Keratinocyte (primary cell): Measurements from ENCODE around the gene EEF2. TPM values are rescaled to one million over a fixed set of nuclear protein-coding genes. Genes with fewer than 3 reads are reported as not detected.
"Not testable (repeated sequence)": the region's sequence is repeated elsewhere in the genome, so short reads cannot be mapped to it uniquely, and the experiment has no call there.

Experiments
- DNase-seq: peaks from one replicate; pipeline ENCODE4 v3.0.0-alpha.2; 2011; ENCODE audit warnings: low read depth, missing footprints, low spot score
- FAIRE-seq: peaks from 2 replicates; lab custom pipeline; 2011; peaks lifted over from hg19 to GRCh38; lab: Jason Lieb, UNC
- H2AFZ ChIP-seq: 2 replicates; pipeline ENCODE4 v1.6.0; 2012; ENCODE audit warnings: low read length, control low read depth, inconsistent platforms; ENCODE audit not compliant: control insufficient read depth
- H3K27ac ChIP-seq: 2 replicates; pipeline ENCODE4 v1.5.1; 2011; ENCODE audit warnings: low read length; ENCODE audit not compliant: control insufficient read depth, insufficient read depth
- H3K27me3 ChIP-seq: 3 replicates; pipeline ENCODE4 v1.6.0; 2011; ENCODE audit warnings: low read length; ENCODE audit not compliant: control insufficient read depth, insufficient read depth; ENCODE audit errors: extremely low read depth
- H3K36me3 ChIP-seq, 2 experiments: 2 replicates in 1 of 2; 3 replicates in 1 of 2; pipeline ENCODE4 v1.5.1; 2011; ENCODE audit warnings: low read length in 2 of 2, mild to moderate bottlenecking in 1 of 2; ENCODE audit not compliant: control insufficient read depth in 2 of 2, insufficient read depth in 2 of 2; ENCODE audit errors: extremely low read depth in 1 of 2
- H3K4me1 ChIP-seq: 3 replicates; pipeline ENCODE4 v1.5.1; 2011; ENCODE audit warnings: low read length; ENCODE audit not compliant: control insufficient read depth, insufficient read depth; ENCODE audit errors: extremely low read depth
- H3K4me2 ChIP-seq: 3 replicates; pipeline ENCODE4 v1.6.0; 2011; ENCODE audit warnings: low read depth, low read length; ENCODE audit not compliant: control insufficient read depth, insufficient read depth; ENCODE audit errors: extremely low read depth
- H3K4me3 ChIP-seq, 3 experiments: fragments of 200-600 bp in 1 of 3; sonication (generic) in 1 of 3; 2 replicates in 2 of 3; 3 replicates in 1 of 3; pipeline ENCODE4 v1.5.1; 2011 to 2016; ENCODE audit warnings: low read length in 3 of 3, mild to moderate bottlenecking in 3 of 3, control low read depth in 2 of 3, inconsistent platforms in 1 of 3, low read depth in 1 of 3, mixed read lengths in 1 of 3, mixed run types in 1 of 3, moderate library complexity in 1 of 3; ENCODE audit not compliant: control insufficient read depth in 2 of 3, insufficient read depth in 2 of 3; ENCODE audit errors: extremely low read depth in 1 of 3
- H3K79me2 ChIP-seq: 2 replicates; pipeline ENCODE4 v1.6.0; 2012; ENCODE audit warnings: low read length; ENCODE audit not compliant: control insufficient read depth, insufficient read depth
- H3K9ac ChIP-seq: 3 replicates; pipeline ENCODE4 v1.6.0; 2011; ENCODE audit warnings: low read length; ENCODE audit not compliant: control insufficient read depth, insufficient read depth; ENCODE audit errors: extremely low read depth
- H3K9me1 ChIP-seq: 3 replicates; pipeline ENCODE4 v1.6.0; 2011; ENCODE audit warnings: low read length; ENCODE audit not compliant: control insufficient read depth, insufficient read depth; ENCODE audit errors: extremely low read depth
- H3K9me3 ChIP-seq: 2 replicates; pipeline ENCODE4 v1.5.1; 2012; ENCODE audit warnings: low read depth, low read length; ENCODE audit not compliant: control insufficient read depth
- H4K20me1 ChIP-seq: 3 replicates; pipeline ENCODE4 v1.6.0; 2011; ENCODE audit warnings: low read length; ENCODE audit not compliant: control insufficient read depth, insufficient read depth; ENCODE audit errors: extremely low read depth
- CTCF ChIP-seq, 3 experiments: IDR thresholded peaks in 1 of 3; conservative IDR thresholded peaks in 1 of 3; optimal IDR thresholded peaks in 1 of 3; 2 replicates in 2 of 3; 3 replicates in 1 of 3; pipeline versions ENCODE3 to v1.5.1; 2011; ENCODE audit warnings: low read length in 3 of 3, mild to moderate bottlenecking in 3 of 3, moderate library complexity in 2 of 3, control low read depth in 1 of 3, inconsistent platforms in 1 of 3; ENCODE audit not compliant: insufficient read depth in 2 of 3; ENCODE audit errors: extremely low read depth in 1 of 3
- EZH2 ChIP-seq: IDR thresholded peaks from one replicate; pipeline ENCODE4 v1.6.1; 2012; ENCODE audit warnings: inconsistent platforms, mild to moderate bottlenecking, low read length, moderate library complexity
- dilution Hi-C: fragments of 300-500 bp; cut with MboI; formaldehyde crosslinking; loops from one replicate; pipeline ENCODE4 v1.7.0; 2020; ENCODE audit warnings: low sequenced_read_pairs; ENCODE audit not compliant: extremely low pct_ligation_motif_present
- polyA plus RNA-seq, 5 experiments: library from polyadenylated mRNA; depleted of rRNA in 3 of 5; stranded (reverse) in 3 of 5; stranded (forward) in 1 of 5; unstranded in 1 of 5; fragments of >200 nt; gene quantifications; 1 replicate in 1 of 5; 2 replicates in 3 of 5; 3 replicates in 1 of 5; pipeline versions ENCODE4 v1.2.1 to v1.2.3, GENCODE V29; 2011 to 2012; ENCODE audit warnings: missing spikeins in 2 of 5, low read depth in 1 of 5, low replicate concordance in 1 of 5

The EEF2 gene
- polyA plus RNA-seq, 1 donor (not counting 4 experiments of a cell fraction or from before 2014, with no cell fraction given), result 1,193 TPM

GRCh38 chr19:4012975-4013634, 27.8 kb upstream of the EEF2 start:
- Histone ChIP-seq H3K4me3 (no peak overlapping the region), H3K36me3 (peaks cover 21 to 29% of the 10 kb centered on the region in 2 experiments), H3K4me2 (no peak overlapping the region), H3K9me3 (no peaks in the 10 kb centered on the region), H3K27me3 (no peaks in the 10 kb centered on the region), H3K4me1 (peaks cover 9% of the 10 kb centered on the region), H2AFZ (no peak overlapping the region), H4K20me1 (peaks cover 3% of the 10 kb centered on the region), H3K79me2 (peaks cover 54% of the 10 kb centered on the region), H3K9me1 (no peaks in the 10 kb centered on the region), H3K9ac (no peak overlapping the region), H3K27ac (no peak overlapping the region)
- no peak for FAIRE-seq
- no peak for DNase-seq
- TF ChIP-seq CTCF (optimal IDR thresholded peaks at IDR 0.05 in 1 of 3, IDR thresholded peaks at IDR 0.05 in 1 of 3, conservative IDR thresholded peaks at IDR 0.05 in 1 of 3; ENCODE audit: extremely low read depth in 1 of 3, insufficient read depth in 2 of 3, low read length in 3 of 3), result no peak
- no peak for TF ChIP-seq EZH2
- dilution Hi-C loops, result no loop called here

DNA sequence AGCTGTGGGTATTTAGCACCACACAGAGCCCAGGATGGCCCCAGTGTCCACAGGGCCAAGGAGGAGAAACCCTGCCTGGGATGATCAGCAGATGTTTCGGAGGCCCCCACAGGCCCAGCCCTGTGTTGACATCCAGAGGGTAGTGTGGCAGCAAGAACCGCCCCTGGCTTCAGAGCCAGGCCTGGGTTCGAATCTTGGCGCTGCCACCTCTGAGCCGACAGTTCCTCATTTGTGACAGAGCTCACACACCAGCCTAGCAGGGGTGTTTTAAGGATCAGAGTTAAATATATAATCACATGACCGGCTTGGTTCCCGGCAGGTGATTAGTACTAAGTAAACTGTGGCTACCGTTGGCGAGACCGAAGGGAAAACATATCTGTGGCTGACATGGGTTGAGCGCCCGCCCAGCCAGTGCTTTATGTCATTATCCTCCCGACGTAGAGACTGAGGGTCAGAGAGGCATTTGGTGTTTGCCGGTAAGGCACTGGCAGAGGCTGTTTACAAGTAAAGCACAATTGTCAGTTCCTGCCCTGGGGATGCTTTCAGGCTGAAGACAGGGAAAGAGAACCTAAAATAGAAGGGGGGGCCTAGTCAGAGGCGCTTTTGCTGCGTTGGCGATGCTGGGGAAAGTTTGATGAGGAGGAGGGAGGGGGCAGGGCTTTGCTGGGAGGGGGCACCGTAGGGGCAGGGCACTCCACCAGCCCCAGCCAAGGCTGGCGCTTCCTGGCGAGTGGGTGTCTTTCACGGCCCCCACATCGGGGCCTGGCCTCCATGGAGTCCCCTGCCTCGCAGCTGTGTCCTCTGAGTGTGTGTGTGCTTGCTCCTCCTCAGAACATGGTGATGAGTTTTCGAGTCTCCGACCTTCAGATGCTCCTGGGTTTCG, 27.1 kb upstream of the EEF2 start:
- peaks cover 56% of the 10 kb centered on the region for H3K79me2 ChIP-seq
- no peak overlapping the region for H3K4me3 ChIP-seq
- H3K9me3 ChIP-seq, result no peaks in the 10 kb centered on the region
- peaks cover 9% of the 10 kb centered on the region for H3K4me1 ChIP-seq
- FAIRE-seq (no peak), DNase-seq (no peak)
- H4K20me1 ChIP-seq, result peaks cover 3% of the 10 kb centered on the region
- no peak overlapping the region for H3K4me2 ChIP-seq
- no peaks in the 10 kb centered on the region for H3K27me3 ChIP-seq
- H3K27ac ChIP-seq, result no peak overlapping the region
- no peak overlapping the region for H2AFZ ChIP-seq
- no peak overlapping the region for H3K9ac ChIP-seq
- peaks cover 21 to 29% of the 10 kb centered on the region in 2 experiments for H3K36me3 ChIP-seq
- no peaks in the 10 kb centered on the region for H3K9me1 ChIP-seq
- TF ChIP-seq CTCF (optimal IDR thresholded peaks at IDR 0.05 in 1 of 3, IDR thresholded peaks at IDR 0.05 in 1 of 3, conservative IDR thresholded peaks at IDR 0.05 in 1 of 3; ENCODE audit: extremely low read depth in 1 of 3, insufficient read depth in 2 of 3, low read length in 3 of 3) (no peak), EZH2 (no peak)
- dilution Hi-C loops, result no loop called here

DNA sequence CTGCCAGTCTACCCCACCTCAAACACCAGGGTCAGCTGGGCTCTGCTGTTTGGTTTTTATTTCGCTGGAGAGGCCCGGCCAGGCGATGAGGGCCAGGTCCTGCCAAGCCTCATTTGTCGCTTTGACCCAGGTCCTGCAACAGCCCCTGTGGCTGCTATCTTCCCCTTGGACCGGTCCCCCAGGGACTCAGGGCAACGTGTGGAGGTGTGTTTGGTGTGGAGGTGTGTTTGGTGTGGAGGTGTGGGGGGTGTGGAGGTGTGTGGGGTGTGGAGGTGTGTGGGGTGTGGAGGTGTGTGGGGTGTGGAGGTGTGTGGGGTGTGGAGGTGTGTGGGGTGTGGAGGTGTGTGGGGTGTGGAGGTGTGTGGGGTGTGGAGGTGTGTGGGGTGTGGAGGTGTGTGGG, 26.2 kb upstream of the EEF2 start:
- DNase-seq, H3K9me1 ChIP-seq, H4K20me1 ChIP-seq, H3K9me3 ChIP-seq, dilution Hi-C loops, H3K4me3 ChIP-seq, H3K27ac ChIP-seq, FAIRE-seq, H3K27me3 ChIP-seq, H2AFZ ChIP-seq, H3K4me2 ChIP-seq, H3K9ac ChIP-seq: not testable (repeated sequence)
- Histone ChIP-seq H3K4me1 (peaks cover 14% of the 10 kb centered on the region), H3K79me2 (peaks cover 48% of the 10 kb centered on the region), H3K36me3 (peaks cover 21 to 25% of the 10 kb centered on the region in 2 experiments)
